GM13977 (cell line): ENCODE results near the gene ARAP2.

ENCODE experiments used
- DNase-seq: peaks from one replicate; pipeline ENCODE4 v3.0.0; 2012; ENCODE audit warnings: low spot score
- in situ Hi-C: fragments of 300-500 bp; cut with MboI; formaldehyde crosslinking; loops from one replicate; pipeline ENCODE4 v1.12.0; 2022; ENCODE audit warnings: low sequenced_read_pairs, low pct_unique_long_range_greater_than_20kb, mixed read lengths, inconsistent platforms; ENCODE audit not compliant: unreplicated experiment
- TF ChIP-seq, protein P1 (sequence below): IDR thresholded peaks from 2 replicates; pipeline ENCODE4 v1.5.1; 2012; ENCODE audit warnings: mild to moderate bottlenecking, control low read depth; ENCODE audit not compliant: insufficient read depth; ENCODE audit errors: extremely low read depth, missing control alignments

ARAP2 gene

DNA sequence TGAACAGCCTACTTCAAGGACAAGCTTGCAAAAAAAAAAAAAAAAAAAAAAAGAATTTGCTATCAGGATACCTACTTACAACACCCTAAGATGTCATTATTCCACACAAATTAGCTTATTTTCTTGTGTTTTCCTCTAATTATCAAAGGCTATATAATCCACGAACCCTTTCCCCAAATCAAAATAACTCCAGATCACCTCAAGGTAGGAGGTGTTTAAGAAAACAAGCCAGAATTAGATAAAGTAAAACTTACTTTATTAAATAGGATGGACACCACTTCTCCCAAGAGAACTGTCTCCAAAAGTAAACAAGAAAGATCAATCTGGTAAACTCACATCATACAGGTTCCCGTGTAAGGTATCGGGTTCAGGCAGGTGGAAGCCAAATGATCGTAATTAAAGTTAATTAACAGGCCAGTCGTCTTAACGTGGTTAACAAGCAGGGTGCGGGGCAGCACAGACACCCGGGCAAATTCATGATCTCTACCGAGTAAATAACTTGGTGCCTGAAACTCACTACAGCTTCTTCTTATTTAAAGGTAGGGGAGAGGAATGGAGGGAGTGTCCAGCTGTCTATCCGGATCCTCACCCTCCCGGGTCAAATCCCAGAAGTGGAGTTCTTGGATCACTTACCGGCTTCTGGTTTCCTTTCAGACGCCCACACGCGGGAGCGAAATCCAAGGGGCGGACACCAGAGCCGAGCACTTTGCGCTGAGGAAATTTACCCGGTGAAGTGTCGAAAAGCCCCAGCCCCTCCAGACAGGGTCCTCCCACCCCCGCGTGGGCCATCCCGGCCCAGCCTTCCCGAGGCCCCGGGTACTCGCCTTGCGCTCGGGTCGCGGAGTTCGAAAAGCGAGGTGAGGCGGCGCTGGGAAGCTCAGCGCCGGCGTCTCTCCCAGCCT lies 708 bp downstream of the ARAP2 start:
- peak; percentile 41 for DNase-seq
- in situ Hi-C loops: no loop called here
- TF ChIP-seq, protein P1, sequence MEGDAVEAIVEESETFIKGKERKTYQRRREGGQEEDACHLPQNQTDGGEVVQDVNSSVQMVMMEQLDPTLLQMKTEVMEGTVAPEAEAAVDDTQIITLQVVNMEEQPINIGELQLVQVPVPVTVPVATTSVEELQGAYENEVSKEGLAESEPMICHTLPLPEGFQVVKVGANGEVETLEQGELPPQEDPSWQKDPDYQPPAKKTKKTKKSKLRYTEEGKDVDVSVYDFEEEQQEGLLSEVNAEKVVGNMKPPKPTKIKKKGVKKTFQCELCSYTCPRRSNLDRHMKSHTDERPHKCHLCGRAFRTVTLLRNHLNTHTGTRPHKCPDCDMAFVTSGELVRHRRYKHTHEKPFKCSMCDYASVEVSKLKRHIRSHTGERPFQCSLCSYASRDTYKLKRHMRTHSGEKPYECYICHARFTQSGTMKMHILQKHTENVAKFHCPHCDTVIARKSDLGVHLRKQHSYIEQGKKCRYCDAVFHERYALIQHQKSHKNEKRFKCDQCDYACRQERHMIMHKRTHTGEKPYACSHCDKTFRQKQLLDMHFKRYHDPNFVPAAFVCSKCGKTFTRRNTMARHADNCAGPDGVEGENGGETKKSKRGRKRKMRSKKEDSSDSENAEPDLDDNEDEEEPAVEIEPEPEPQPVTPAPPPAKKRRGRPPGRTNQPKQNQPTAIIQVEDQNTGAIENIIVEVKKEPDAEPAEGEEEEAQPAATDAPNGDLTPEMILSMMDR: no peak

DNA sequence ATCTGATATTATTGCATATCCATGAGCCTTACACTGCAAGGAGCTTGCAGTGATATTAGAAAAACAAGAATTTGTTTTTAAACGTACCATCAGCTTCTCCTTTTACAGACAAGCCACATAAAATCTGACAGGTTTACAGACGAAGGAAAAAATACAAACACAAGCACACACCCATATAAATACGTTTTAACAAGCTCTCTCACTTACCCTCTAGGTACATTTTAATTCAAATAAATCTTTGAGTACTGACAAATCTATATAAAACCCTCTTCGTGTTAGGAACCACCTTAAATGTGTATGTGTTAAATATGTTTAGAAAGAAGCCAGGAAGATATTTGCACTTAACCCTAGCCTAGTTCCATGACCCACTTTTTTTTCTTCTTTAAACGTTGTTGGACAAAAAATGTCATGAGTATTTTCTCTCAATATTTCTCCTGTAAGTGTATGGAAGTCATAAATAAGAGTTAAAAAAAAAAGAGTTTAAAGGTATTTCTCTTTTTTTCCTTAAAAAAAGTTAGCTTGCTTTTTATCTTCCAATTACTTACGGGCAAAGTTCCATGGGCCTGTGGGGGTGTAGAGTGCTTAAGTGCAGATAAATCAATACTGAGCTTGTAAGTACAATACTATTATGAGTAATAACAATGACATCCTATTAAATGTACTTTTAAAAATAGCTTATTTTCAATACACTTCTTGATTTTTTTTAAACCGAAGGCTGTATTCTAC lies 1.5 kb downstream of the ARAP2 start:
- TF ChIP-seq, protein P1: no peak
- peak; percentile 7 for DNase-seq
- in situ Hi-C loops: no loop called here

DNA sequence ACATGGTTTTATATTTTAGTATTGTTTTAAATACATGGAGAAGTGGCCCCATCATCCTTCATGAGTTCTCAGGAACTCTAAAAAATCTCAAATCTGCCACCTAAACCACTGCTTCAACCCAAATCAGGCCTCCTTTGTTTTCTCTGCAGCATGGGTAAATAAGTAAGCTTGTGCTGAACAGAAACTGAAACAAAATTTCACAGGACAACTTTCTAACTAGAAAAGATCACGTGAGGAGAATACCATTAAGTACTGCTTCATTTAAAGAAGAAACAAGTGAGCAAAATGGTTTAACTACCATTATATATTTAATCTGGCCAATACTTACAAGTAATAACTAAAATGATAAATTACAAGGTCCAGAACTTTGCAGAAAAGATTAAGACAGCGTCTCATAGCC lies 2.5 kb downstream of the ARAP2 start:
- peak; percentile 67 for DNase-seq
- TF ChIP-seq, protein P1: no peak
- in situ Hi-C loops: no loop called here

DNA sequence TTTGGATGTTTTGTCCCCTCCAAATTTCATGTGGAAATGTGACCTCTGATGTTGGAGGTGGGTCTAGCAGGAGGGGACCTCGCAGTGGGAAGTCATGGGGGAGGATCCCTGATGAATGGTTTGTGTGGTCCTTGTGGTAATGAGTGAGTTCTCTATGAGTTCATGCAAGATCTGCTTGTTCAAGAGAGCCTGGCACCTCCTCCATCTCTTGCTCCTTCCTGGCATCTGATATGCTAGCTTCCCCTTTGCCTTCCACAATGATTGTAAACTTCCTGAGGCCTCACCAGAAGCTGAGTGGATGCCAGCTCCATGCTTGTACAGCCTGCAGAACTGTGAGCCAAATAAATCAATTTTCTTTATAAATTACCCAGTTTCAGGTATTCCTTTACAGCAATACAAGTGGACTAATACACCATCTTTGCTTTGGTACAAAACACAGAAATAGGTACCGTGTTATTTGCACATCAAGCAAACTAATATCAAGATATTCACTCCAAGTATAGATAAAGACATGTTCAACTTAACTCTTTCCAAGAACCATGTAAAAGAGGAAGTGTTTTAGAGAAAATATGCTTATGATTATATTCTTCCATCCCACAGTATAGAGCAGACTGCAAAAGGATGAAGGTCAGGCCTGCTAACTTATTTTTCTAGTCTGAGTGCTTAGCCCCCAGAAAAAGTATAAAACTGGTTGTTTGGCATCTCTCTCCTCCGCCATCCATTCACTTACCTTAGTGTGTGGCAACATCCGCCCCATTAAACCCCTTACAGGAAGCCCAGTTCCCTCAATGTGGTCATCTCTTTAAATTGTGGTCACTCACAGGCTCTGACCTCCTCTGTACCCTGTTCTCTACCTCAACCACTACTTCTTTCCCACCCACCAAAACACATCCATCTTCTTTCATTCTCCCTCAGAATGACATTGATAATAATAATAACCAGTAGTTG lies 6.7 kb downstream of the ARAP2 start:
- no peak for DNase-seq
- in situ Hi-C loops: no loop called here
- TF ChIP-seq, protein P1: no peak

DNA sequence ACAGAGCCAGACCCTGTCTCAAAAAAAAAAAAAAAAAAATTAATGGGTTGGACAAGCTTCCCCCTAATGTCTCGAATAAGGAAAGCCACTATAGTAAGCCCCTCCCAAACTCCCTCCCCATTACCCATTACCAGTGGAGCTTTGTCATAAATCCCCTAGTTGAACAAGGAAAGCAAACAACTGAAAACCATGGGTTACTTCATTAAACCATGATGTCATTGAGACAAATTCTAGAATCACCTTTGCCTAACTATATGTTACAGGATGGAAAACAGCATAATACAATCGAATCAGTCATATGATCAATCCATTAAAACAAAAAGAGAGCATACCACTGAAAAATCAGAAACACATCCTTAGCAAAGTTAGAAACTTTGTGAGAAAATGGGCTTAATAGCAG lies 8.2 kb downstream of the ARAP2 start:
- in situ Hi-C loops: no loop called here
- TF ChIP-seq, protein P1: no peak
- DNase-seq: no peak

DNA sequence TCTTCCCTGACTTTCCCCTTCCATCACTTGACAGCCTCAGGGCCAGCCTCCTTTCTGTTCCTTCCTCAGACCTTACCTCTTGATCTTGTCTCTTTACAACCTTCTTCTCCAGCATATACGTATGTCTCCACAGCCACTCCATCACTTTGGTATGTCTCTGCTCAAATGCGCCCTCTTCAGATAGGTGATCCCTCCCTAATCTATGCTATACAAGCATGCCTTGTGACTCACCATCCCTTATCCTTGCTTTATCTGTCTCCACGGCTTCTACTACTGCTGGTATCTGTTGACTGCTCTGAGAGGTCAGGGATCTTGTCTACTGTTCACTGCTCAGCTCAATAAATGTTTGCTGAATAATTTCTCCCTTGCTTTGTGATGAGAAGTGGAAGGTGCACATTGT lies 9.0 kb downstream of the ARAP2 start:
- in situ Hi-C loops: no loop called here
- TF ChIP-seq, protein P1: no peak
- no peak for DNase-seq
